NCI-H128 (cell line): ENCODE data around the gene LGALS7B.

Experiments
- DNase-seq: peaks from one replicate; lab custom pipeline; 2025; ENCODE audit not compliant: unreplicated experiment; lab: John Stamatoyannopoulos, UW

LGALS7B gene

DNA sequence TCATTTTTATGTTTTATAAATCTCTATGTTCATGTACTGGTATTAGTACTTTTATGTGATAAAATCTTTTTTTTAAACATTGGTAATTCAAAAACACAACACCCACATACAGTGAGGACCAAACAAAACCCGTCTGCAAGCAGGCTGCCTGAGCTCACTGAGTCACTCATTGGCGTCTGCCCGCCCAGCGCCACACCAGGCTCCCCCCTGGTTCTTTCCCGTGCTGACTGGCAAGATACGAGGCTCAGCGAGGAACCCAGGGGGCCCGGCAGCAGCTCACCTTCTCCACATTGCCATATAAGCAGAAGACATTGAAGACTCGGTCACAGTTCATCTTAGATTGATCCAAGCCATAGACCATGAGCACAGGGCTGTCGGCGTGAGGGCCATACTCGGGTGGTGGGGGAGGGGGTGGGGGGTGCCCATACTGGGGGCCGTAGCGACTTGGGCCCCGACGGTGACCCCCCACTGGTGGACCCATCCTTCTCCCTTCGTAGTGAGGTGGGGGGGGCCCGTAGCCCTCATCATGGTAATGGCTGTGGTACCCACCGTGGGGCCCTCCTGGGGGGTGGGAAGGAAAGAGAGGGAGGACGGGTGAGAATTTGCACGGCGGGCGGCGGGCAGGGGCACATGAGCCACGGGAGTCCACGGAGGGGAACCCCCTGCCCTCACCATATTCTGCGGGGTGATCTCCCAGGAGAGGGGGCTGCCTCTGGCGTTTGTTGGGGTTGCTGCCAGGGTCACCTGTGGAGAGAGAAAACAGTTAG lies 51.0 kb downstream of the LGALS7B start:
- no peak for DNase-seq

- no peak for DNase-seq
Measured at GRCh38 chr19:38840583-38840968, 51.6 kb downstream of the LGALS7B start.
